Colon (tissue), 2 donors: Measurements from ENCODE around the gene EXOSC9.

Experiments used
- FAIRE-seq: peaks from 2 replicates; lab custom pipeline; 2012; peaks lifted over from hg19 to GRCh38; lab: Jason Lieb, UNC
- donor health status: control.
- donor health status: control.

Gene EXOSC9

DNA sequence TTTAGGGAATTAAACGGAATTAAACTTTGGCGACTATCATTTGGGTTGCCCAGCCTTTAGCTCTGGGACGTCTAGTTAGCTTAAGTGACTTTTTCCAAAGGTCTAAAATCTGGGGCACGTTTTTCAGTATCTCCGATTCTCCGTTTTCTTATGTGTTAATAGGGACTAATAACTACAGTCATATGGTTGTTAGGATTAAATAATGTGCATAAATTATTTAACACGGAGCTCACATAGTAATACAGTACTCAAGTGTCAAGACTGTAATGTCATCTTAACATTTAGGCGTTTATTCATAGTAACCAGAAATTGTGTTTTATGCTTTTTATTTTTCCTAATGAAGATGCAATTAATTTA is 23.0 kb downstream of the EXOSC9 start:
- no peak for FAIRE-seq

DNA sequence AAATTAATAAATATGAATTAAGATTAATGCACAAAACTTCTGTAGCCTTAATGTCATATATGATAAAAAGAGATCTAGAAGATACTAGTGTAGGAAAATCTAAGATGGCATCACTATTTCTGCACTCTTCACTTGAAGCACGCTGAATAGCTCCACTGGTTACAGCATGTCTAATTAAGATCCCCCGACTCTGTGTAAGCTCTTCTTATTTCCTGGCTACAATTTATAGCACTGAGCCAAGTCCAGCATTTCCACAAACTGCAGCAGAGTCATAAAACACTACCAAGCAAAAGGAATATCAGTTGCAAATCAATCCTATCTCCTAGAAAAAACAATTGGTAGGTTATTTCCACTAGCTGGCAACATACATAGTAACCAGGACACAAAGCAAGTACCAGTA is 23.8 kb downstream of the EXOSC9 start:
- FAIRE-seq, result no peak

DNA sequence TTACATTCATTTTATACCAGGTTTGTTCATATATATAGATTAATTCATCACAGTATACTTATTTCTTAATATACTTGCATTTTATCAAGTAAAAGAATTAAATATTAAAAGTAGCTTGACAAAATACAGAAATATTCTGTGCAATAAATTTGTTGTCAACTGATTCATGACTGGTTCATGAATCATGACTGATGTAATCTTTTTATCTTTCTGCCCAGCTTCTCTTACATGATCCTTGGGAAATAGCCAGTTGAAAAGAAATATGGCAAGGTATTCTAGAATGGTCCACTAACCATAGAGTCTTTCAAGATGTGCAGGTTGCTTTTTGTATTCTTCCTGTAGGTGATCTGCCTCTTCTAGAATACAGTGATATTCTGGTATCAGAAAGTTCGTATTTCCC is 26.7 kb downstream of the EXOSC9 start:
- FAIRE-seq, result no peak

DNA sequence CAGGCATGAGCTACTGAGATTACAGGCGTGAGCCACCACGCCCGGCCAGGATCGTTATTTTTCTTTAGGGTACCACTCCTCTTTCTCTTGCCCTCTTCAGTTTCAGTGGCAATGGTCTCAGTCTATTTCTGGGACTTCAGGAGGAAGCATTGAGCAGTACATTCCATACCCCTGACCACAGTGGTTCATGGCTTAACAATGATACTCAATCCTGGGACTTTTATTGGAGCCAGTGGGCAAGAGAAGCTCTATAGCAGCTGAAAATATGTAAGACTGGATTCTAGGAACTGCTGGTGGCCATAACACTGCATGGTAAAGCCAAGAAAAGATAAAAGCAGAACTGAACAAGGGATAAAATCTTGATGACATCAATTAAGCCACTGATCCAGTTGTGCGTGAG is 28.4 kb downstream of the EXOSC9 start:
- FAIRE-seq, result no peak

DNA sequence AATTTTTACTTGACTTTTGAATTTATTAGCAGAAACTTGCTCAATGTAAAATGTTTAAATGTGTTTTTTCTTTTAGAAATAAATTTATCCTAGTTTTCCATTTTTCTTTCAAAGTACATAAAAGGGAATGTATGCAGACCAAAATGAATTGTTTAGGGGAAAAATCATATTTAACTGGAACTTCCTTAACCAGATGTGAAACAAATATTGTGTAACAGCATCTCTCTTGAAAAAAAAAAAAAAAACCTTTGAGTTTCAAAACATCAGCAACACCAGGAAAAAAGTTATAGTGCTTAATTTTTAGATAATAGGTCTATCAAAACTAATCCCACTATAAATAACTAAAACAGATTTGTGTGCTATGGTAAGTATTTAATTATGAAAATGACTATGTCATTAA is 37.0 kb downstream of the EXOSC9 start:
- peak; percentile 53 for FAIRE-seq

DNA sequence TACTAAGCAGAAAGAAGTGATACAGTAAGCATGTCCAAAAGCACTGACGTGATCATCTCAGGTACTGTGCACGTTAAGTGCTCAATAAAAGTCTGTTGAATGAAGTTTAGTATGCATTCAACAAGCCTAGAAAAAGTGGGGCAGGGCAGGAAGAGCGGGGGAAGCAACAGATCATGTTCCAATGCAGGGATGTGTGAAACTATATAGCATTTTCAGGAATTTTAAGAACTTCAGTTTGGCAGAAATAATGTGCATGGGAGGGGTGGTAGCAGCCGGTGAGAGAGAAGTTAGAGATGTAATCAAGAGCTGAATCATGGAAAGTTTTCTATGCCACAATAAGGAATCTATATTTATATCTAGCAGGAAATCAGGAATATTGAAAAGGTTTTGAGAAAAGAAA is 41.7 kb downstream of the EXOSC9 start:
- no peak for FAIRE-seq

DNA sequence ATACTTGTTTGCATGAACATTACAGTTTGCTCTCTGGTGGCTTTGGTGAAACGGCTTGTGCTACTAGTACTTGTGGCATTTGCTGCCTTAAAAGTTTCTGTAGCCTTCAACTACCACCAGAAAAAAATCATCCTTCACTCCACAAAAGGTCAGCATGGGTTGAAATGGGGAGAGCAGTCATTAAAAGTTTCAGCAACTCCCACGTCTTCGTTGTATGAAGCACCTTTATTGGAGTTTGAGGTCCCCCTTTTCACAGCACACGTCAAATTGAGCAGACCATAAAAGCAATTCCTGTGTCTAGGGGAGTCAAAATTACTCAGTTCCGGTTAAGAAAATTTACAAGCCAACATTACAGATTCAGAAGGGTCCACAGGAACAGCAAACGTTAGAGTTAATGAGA is 45.5 kb downstream of the EXOSC9 start:
- FAIRE-seq, result no peak

DNA sequence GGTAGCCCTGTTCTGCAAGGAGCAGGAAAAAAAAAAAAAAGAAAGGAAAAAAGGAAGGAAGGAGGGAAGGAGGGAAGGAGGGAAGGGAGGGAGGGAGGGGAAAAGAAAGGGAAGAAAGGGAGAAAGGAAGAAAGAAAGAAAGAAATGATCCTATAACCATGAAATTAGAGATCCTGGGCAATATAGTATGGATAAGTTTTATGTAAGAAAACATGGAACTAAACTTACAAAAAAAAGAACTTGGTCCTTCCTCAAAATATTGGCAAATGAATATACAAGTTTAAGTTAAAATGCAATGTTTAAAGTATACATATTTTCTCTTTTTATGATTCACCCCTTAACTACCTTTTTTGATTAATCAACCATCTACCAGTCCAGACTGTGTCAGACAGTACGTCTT is 50.2 kb downstream of the EXOSC9 start:
- no peak for FAIRE-seq

DNA sequence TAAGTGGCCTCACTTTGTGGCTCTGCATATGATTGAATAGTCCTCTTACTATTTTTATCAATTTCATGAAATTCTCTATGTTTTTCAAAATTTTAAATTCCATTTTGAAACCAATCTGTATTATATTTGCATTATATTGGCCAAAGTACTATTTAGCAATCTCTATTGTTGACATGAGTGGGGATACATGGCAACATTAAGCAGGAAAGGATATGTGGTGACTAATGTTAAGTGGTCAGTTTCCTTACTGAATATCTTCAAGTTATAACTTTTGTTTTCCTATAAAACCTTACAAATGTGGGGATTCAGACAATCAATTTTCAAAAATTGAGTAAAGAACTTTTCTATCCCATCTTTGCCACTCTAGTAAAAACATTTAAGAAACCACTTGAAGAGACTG is 59.0 kb downstream of the EXOSC9 start:
- no peak for FAIRE-seq

DNA sequence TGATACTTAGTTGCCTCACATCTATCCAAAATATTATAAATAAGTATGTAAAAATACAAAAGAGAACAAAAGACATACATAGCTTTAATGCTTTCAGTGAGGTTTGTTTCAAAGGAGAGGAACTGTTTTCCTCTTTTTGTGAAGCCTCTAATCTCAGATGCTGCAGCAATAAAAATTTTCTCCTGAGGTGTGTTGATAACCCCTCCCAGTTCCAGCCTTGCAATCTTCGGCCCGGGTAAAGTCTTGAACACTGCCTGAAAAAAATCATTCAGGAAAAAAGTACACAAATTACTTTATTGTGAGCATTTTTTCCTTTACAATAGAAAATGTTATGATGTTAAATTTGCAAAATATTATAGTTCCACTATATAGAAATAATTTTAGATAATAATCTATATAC is 60.3 kb downstream of the EXOSC9 start:
- no peak for FAIRE-seq

DNA sequence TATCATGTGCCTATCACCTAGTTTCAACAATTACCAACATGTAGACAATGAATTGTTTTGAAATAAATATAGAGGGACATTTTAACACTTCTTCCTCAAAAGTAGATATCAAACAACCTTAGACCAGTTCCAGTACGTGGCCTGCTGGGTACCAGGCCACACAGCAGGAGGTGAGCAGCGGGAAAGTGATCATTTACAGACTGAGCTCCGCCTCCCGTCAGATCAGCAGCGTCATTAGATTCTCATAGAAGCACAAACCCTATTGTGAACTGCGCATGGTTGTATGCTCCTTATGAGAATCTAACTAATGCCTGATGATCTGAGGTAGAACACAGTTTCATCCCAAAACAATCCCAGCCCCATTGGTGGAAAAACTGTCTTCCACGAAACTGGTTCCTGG is 62.7 kb downstream of the EXOSC9 start:
- FAIRE-seq, result no peak
